H9 (cell line): Measurements from ENCODE around the gene KIF23. TPM values are rescaled to one million over a fixed set of nuclear protein-coding genes. Genes with fewer than 3 reads are reported as not detected.

Experiments used
- DNase-seq: peaks from one replicate; pipeline ENCODE4 v3.0.0-alpha.2; 2017
- H2AFZ ChIP-seq: one replicate; pipeline ENCODE4 v1.6.1; 2013; ENCODE audit warnings: mild to moderate bottlenecking, low read length, control low read depth, moderate library complexity
- H2AK5ac ChIP-seq: 2 replicates; pipeline ENCODE4 v1.6.1; 2013; ENCODE audit warnings: low read length, control low read depth, mixed read lengths; ENCODE audit not compliant: insufficient read length
- H2BK120ac ChIP-seq: one replicate; pipeline ENCODE4 v1.6.1; 2013; ENCODE audit warnings: low read depth, mild to moderate bottlenecking, low read length, control low read depth, inconsistent platforms; ENCODE audit not compliant: poor library complexity, severe bottlenecking
- H2BK12ac ChIP-seq: 2 replicates; pipeline ENCODE4 v1.6.1; 2013; ENCODE audit warnings: low read length, control low read depth, mixed read lengths, low read depth; ENCODE audit not compliant: insufficient read length
- H2BK15ac ChIP-seq: 2 replicates; pipeline ENCODE4 v1.6.1; 2013; ENCODE audit warnings: low read depth, low read length, control low read depth
- H2BK20ac ChIP-seq: one replicate; pipeline ENCODE4 v1.6.1; 2013; ENCODE audit warnings: low read depth, mild to moderate bottlenecking, low read length, control low read depth, inconsistent platforms; ENCODE audit not compliant: poor library complexity, severe bottlenecking
- H2BK5ac ChIP-seq: 2 replicates; pipeline ENCODE4 v1.6.1; 2013; ENCODE audit warnings: low read length, control low read depth, mixed read lengths; ENCODE audit not compliant: insufficient read length
- H3K14ac ChIP-seq: 2 replicates; pipeline ENCODE4 v1.6.1; 2013; ENCODE audit warnings: low read length, control low read depth; ENCODE audit not compliant: insufficient read depth
- H3K18ac ChIP-seq: 2 replicates; pipeline ENCODE4 v1.6.1; 2013; ENCODE audit warnings: low read depth, mild to moderate bottlenecking, mixed read lengths, low read length, control low read depth; ENCODE audit not compliant: insufficient read length
- H3K23ac ChIP-seq: 2 replicates; pipeline ENCODE4 v1.6.1; 2013; ENCODE audit warnings: low read length, control low read depth, mixed read lengths, low read depth; ENCODE audit not compliant: insufficient read length
- H3K23me2 ChIP-seq: 2 replicates; pipeline ENCODE4 v1.6.1; 2013; ENCODE audit warnings: low read depth, mild to moderate bottlenecking, mixed read lengths, low read length, control low read depth; ENCODE audit not compliant: insufficient read length, poor library complexity, severe bottlenecking
- H3K27ac ChIP-seq: 2 replicates; pipeline ENCODE4 v1.5.1; 2013; ENCODE audit warnings: low read length, control low read depth, mixed read lengths, low read depth; ENCODE audit not compliant: insufficient read length
- H3K27me3 ChIP-seq: 2 replicates; pipeline ENCODE4 v1.6.1; 2013; ENCODE audit warnings: low read length, control low read depth, inconsistent platforms; ENCODE audit not compliant: insufficient read depth
- H3K4ac ChIP-seq: 2 replicates; pipeline ENCODE4 v1.6.1; 2013; ENCODE audit warnings: low read depth, mild to moderate bottlenecking, control low read depth, inconsistent platforms, low read length, moderate library complexity
- H3K4me1 ChIP-seq: 2 replicates; pipeline ENCODE4 v1.6.1; 2013; ENCODE audit warnings: low read length, control low read depth, inconsistent platforms; ENCODE audit not compliant: insufficient read depth
- H3K4me2 ChIP-seq: 2 replicates; pipeline ENCODE4 v1.6.1; 2013; ENCODE audit warnings: low read length, control low read depth, mixed read lengths; ENCODE audit not compliant: insufficient read length, insufficient read depth
- H3K56ac ChIP-seq: 2 replicates; pipeline ENCODE4 v1.6.1; 2013; ENCODE audit warnings: low read depth, mild to moderate bottlenecking, mixed read lengths, low read length, control low read depth; ENCODE audit not compliant: insufficient read length
- H3K79me1 ChIP-seq: 2 replicates; pipeline ENCODE4 v1.6.1; 2013; ENCODE audit warnings: low read depth, mild to moderate bottlenecking, moderate library complexity, low read length, control low read depth, inconsistent platforms; ENCODE audit not compliant: insufficient read depth, poor library complexity, severe bottlenecking
- H3K79me2 ChIP-seq: 2 replicates; pipeline ENCODE4 v1.6.1; 2013; ENCODE audit warnings: low read length, control low read depth, inconsistent platforms; ENCODE audit not compliant: insufficient read depth
- H3K9ac ChIP-seq: 2 replicates; pipeline ENCODE4 v1.6.1; 2013; ENCODE audit warnings: low read length, control low read depth, mixed read lengths; ENCODE audit not compliant: insufficient read length; ENCODE audit errors: extremely low read depth
- H3K9me3 ChIP-seq: one replicate; pipeline ENCODE4 v1.6.1; 2013; ENCODE audit warnings: low read depth, low read length, inconsistent platforms; ENCODE audit not compliant: control insufficient read depth
- H3T11ph ChIP-seq: one replicate; pipeline ENCODE4 v1.6.1; 2013; ENCODE audit warnings: mild to moderate bottlenecking, low read length, control low read depth, inconsistent platforms
- H4K20me1 ChIP-seq: one replicate; pipeline ENCODE4 v1.6.1; 2013; ENCODE audit not compliant: control insufficient read depth, insufficient read length, insufficient read depth
- H4K5ac ChIP-seq: 2 replicates; pipeline ENCODE4 v1.6.1; 2013; ENCODE audit warnings: low read depth, mild to moderate bottlenecking, mixed read lengths, low read length, control low read depth; ENCODE audit not compliant: insufficient read length
- H4K8ac ChIP-seq: replicated peaks from 2 replicates; pipeline ENCODE4 v1.6.1; 2013; ENCODE audit warnings: low read length, control low read depth, mixed read lengths, low read depth; ENCODE audit not compliant: insufficient read length
- H4K91ac ChIP-seq: 2 replicates; pipeline ENCODE4 v1.6.1; 2013; ENCODE audit warnings: low read depth, mild to moderate bottlenecking, moderate library complexity, mixed read lengths, low read length, control low read depth; ENCODE audit not compliant: insufficient read length
- H3K27ac Mint-ChIP-seq, 3 experiments: 2 replicates in 2 of 3; 3 replicates in 1 of 3; pipeline ENCODE4 v1.8.0; 2020 to 2021; ENCODE audit warnings: mixed read lengths in 3 of 3, mild to moderate bottlenecking in 1 of 3, moderate library complexity in 1 of 3
- H3K27me3 Mint-ChIP-seq: 2 replicates; pipeline ENCODE4 v1.8.0; 2021; ENCODE audit warnings: low read depth, mild to moderate bottlenecking, moderate library complexity, mixed read lengths
- H3K36me3 Mint-ChIP-seq, 3 experiments: 2 replicates in 2 of 3; 3 replicates in 1 of 3; pipeline ENCODE4 v1.8.0; 2020 to 2021; ENCODE audit warnings: low read depth in 3 of 3, mixed read lengths in 3 of 3; ENCODE audit not compliant: insufficient read depth in 1 of 3
- H3K4me1 Mint-ChIP-seq, 2 experiments: 2 replicates each; pipeline ENCODE4 v1.8.0; 2020; ENCODE audit warnings: mixed read lengths in 2 of 2
- H3K4me3 Mint-ChIP-seq, 2 experiments: 2 replicates in 1 of 2; 3 replicates in 1 of 2; pipeline ENCODE4 v1.8.0; 2020 to 2021; ENCODE audit warnings: mild to moderate bottlenecking in 2 of 2, mixed read lengths in 2 of 2, moderate library complexity in 1 of 2
- H3K9me3 Mint-ChIP-seq, 2 experiments: 2 replicates in 1 of 2; 3 replicates in 1 of 2; pipeline ENCODE4 v1.8.0; 2020; ENCODE audit warnings: mild to moderate bottlenecking in 2 of 2, mixed read lengths in 2 of 2, moderate library complexity in 1 of 2
- WGBS: extraction: QIAGEN DNeasy Blood & Tissue Kit; methylation state at CpG from one replicate; pipeline ENCODE4 v1.1.7; 2013; ENCODE audit warnings: missing lambda C conversion rate, low lambda C conversion rate, mixed read lengths; ENCODE audit not compliant: insufficient read length; ENCODE audit errors: extremely low coverage; 5-methylcytosine and 5-hydroxymethylcytosine counted together
- total RNA-seq: library from RNA; stranded (reverse); gene quantifications from 2 replicates; pipeline ENCODE4 v1.2.1, GENCODE V29; 2021
- TF ChIP-seq, protein P1 (sequence below): fragments of 200-600 bp; sonication (generic); conservative IDR thresholded peaks from 3 replicates; pipeline ENCODE4 v1.8.0; 2021; ENCODE audit warnings: antibody characterized with exemption, mild to moderate bottlenecking

The KIF23 gene
- total RNA-seq, 1 experiment from 2014 or later: 55.4 TPM

DNA sequence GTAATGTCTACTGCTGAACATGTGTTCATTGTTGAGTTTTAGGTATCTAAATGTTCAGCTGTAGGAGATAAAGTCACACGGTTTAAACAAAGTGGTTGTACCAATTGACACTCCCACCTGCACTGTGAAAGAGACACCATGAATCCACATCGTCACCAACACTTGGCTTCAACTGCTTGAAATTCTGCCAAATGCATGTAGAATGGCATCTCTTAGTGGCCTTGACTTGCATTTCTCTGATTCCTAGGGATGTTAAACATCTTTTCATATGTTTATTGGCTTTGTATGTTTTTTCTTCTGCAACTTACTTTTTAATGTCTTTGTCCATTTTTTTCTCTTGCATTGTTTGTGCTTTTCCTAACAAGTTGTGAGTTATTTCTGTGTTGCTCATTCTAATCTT, 81.9 kb downstream of the KIF23 start:
- no CpG with 5 or more reads among the region's 2 CpGs for WGBS
- no peaks in the 10 kb centered on the region for H3K79me1 ChIP-seq
- Mint-ChIP-seq H3K9me3 (peaks cover 0 to 3% of the 10 kb centered on the region in 2 experiments; a peak in 1 of 5 replicates), H3K27me3 (no peaks in the 10 kb centered on the region), H3K4me3 (no peak overlapping the region), H3K27ac (no peak overlapping the region), H3K36me3 (no peaks in the 10 kb centered on the region), H3K4me1 (peaks cover 13 to 19% of the 10 kb centered on the region in 2 experiments)
- H3K4me2 ChIP-seq: no peak overlapping the region
- no peak overlapping the region for H2AK5ac ChIP-seq
- H2BK20ac ChIP-seq: no peak overlapping the region
- H2BK12ac ChIP-seq: no peak overlapping the region
- TF ChIP-seq, protein P1, sequence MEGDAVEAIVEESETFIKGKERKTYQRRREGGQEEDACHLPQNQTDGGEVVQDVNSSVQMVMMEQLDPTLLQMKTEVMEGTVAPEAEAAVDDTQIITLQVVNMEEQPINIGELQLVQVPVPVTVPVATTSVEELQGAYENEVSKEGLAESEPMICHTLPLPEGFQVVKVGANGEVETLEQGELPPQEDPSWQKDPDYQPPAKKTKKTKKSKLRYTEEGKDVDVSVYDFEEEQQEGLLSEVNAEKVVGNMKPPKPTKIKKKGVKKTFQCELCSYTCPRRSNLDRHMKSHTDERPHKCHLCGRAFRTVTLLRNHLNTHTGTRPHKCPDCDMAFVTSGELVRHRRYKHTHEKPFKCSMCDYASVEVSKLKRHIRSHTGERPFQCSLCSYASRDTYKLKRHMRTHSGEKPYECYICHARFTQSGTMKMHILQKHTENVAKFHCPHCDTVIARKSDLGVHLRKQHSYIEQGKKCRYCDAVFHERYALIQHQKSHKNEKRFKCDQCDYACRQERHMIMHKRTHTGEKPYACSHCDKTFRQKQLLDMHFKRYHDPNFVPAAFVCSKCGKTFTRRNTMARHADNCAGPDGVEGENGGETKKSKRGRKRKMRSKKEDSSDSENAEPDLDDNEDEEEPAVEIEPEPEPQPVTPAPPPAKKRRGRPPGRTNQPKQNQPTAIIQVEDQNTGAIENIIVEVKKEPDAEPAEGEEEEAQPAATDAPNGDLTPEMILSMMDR: no peak
- DNase-seq: no peak
- no peak overlapping the region for H4K91ac ChIP-seq
- peaks cover 2% of the 10 kb centered on the region; the same call in 1 of the 2 replicates for H3K79me2 ChIP-seq
- H3T11ph ChIP-seq: no peak overlapping the region
- no peak overlapping the region for H3K4ac ChIP-seq
- H3K27me3 ChIP-seq: no peaks in the 10 kb centered on the region
- no peaks in the 10 kb centered on the region for H3K9me3 ChIP-seq
- no peak overlapping the region for H3K18ac ChIP-seq
- H4K5ac ChIP-seq: no peak overlapping the region
- H3K23ac ChIP-seq: no peak overlapping the region
- H2AFZ ChIP-seq: no peak overlapping the region
- H2BK5ac ChIP-seq: no peak overlapping the region
- no peaks in the 10 kb centered on the region for H3K23me2 ChIP-seq
- no peak overlapping the region for H4K8ac ChIP-seq
- H3K27ac ChIP-seq: no peak overlapping the region
- H3K14ac ChIP-seq: no peak overlapping the region
- no peaks in the 10 kb centered on the region for H3K4me1 ChIP-seq
- no peak overlapping the region for H2BK15ac ChIP-seq
- H3K9ac ChIP-seq: no peak overlapping the region
- H2BK120ac ChIP-seq: no peak overlapping the region
- H3K56ac ChIP-seq: no peak overlapping the region
- no peaks in the 10 kb centered on the region for H4K20me1 ChIP-seq
